Skin of body (tissue), 2 donors: ENCODE data around the gene DGLUCY. TPM values are rescaled to one million over a fixed set of nuclear protein-coding genes. Genes with fewer than 3 reads are reported as not detected.
"Not testable (repeated sequence)": the region's sequence is repeated elsewhere in the genome, so short reads cannot be mapped to it uniquely, and the experiment has no call there.

Experiments
- DNase-seq: peaks from one replicate; lab custom pipeline; 2025; lab: John Stamatoyannopoulos, UW
- total RNA-seq: library from RNA; depleted of rRNA; stranded (reverse); fragments of >200 nt; gene quantifications from one replicate; pipeline ENCODE4 v1.2.3, GENCODE V29; 2014

Gene DGLUCY
- total RNA-seq, 1 donor from 2014 or later, result 40.0 TPM

- no peak for DNase-seq
These were observed 142.8 kb downstream of the DGLUCY start for GRCh38 chr14:91256661-91257060.

- DNase-seq, result no peak
These were observed 143.6 kb downstream of the DGLUCY start for GRCh38 chr14:91257328-91258010.

- DNase-seq, result peak; percentile 17
These were observed 144.2 kb downstream of the DGLUCY start for GRCh38 chr14:91258011-91258618.

GRCh38 chr14:91258876-91259275, 145.0 kb downstream of the DGLUCY start:
- no peak for DNase-seq

DNA sequence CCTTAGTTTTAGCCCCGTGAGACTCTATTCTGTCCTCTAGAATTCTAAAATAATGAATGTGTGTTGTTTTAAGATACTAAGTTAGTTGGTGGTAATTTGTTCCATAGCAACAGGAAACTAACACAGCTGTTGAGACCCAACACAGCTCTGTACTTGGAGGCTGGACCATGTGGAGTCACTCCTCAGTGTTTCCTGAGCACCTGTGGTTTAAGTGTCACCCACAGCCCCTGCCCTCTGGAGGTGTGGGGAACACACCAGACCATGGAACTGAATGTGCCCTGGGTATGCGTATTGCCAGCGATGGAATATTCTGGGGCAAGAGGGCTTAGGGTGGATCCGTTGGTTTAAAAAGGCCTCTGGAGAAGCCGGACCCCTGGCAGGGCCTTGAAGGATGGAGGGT, 147.2 kb downstream of the DGLUCY start:
- DNase-seq, result no peak

- DNase-seq, result no peak
These were observed 148.2 kb downstream of the DGLUCY start for GRCh38 chr14:91261986-91262549.

GRCh38 chr14:91263329-91263728, 149.5 kb downstream of the DGLUCY start:
- DNase-seq, result no peak

- no peak for DNase-seq
These were observed 150.6 kb downstream of the DGLUCY start for GRCh38 chr14:91264151-91265150.

DNA sequence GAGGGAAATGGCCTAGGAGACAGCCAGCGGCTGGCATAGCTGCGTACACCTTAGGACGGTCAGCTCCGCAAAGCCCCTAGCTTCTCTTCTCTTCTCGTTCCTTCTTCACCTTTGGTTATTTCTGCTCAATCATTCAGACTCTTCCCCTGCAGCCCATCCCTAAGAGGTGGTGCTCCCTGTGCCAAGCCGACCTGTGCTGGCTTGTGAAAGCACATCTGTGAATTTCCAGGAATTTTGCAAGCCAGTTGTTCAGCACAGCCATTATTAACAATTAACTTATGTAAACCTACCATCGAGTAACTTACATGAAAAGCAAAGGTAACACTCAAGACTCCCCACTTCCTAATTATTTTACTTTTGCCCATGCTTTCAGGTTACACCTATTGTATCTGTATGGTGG, 151.5 kb downstream of the DGLUCY start:
- no peak for DNase-seq

DNA sequence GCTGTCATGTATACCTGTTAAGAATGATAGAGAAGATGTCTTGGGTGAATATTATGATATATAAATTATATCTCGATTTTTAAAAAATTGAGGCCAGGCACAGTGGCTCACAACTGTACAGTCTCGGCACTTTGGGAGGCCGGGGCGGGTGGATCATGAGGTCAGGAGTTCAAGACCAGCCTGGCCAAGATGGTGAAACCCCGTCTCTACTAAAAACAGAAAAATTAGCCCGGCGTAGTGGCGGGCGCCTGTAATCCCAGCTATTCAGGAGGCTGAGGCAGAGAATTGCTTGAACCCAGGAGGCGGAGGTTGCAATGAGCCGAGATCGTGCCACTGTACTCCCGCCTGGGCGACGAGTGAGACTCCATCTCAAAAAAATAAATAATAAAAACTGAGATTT, 152.4 kb downstream of the DGLUCY start:
- DNase-seq, result not testable (repeated sequence)

DNA sequence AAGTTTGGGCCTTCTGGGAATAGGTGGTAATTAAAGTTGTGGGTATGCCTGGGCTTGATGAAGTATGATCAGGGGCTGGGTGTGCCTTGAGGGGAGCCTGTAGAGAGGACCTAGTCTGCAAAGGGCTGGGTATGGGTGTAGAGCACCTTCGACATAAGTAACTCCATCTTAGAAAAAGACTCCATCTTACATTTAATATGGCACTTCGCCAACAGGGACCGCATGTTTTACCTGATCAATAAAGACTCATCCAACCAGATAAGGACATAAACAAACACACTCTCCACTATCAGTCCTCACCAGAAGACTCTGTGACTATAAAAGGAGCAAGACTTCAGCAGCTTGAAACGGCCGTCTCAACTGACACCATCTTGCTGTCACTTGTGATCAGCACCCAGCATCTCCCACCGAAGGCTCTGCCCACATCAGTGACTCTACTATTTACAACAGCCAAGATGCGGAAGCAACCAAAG, 154.1 kb downstream of the DGLUCY start:
- no peak for DNase-seq

DNA sequence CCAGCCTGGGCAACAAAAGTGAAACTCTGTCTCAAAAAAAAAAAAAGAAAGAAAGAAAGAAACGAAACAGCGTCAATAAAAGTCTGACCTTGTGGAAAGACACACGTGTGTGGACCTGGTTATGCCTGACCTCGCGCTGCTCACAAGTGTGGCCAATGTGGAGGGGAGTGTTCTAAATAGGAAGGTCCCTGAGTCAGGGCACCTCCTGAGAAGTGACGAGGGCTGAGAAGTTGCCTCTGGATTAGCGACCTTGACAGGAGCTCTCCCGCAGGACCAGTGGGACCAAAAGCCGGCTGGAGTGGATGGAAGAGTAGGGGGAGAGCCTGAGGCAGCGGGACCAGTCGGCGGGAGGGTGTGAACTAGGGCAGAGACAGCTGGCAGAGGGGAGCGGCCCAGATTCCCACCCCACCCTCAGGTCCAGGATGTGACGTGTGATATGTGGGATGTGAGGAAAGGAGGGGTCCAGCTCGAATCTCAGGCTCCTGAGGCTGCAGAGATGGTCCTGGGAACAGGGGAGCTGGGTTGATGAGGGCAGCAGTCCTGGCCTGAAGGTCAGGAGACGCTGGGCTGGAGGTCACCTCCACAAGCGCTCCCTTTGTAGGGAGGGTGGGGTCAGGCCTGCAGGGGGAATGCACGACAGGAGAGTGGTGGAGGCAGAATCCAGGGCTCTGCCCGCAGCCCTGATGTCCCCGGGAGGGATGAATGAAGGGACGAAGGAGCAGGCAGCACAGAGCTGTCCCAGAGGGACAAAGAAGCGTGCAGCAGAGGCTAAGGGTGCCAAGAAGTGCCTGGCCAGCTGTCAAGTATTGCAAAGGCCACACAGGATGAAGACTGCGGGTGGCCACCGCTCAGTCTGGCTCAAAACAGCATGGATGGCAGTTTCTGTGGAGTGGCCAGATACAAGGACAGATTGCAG, 155.5 kb downstream of the DGLUCY start:
- no peak for DNase-seq

DNA sequence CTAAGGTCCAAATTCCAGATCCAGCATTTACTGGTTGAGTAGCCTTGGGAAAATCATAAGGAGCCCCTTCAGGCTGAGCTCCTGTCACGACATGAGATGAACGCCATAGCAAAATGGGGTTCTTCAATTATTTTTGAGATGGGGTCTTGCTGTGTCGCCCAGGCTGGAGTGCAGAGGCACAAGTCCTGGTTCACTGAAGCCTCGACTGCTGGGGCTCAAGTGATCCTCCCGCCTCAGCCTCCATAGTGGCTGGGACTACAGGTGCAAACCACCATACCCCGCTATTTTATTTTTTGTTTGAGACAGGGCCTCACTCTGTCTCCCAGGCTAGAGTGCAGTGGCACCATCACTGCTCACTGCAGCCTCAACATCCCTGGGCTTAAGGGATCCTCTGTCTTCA, 156.3 kb downstream of the DGLUCY start:
- no peak for DNase-seq

DNA sequence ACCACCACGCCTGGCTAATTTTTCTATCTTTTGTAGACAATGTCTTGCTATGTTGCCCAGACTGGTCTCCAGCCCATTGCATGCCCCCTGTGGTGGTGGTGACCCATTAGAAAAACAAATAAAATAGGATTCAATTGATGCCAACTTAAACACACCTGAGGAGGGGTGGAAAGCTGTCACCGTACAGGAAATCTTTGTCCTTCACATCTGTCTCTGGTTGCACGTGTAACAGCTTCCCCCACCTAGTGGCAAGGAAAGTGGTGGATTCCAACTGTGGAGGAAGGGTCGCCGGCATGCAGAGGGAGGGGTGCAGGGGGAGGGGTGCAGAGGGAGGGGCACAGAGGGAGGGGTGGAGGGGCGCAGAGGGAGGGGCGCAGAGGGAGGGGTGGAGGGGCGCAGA, 156.7 kb downstream of the DGLUCY start:
- DNase-seq, result no peak

GRCh38 chr14:91271639-91272038, 157.8 kb downstream of the DGLUCY start:
- no peak for DNase-seq

GRCh38 chr14:91272341-91273272, 158.7 kb downstream of the DGLUCY start:
- no peak for DNase-seq

DNA sequence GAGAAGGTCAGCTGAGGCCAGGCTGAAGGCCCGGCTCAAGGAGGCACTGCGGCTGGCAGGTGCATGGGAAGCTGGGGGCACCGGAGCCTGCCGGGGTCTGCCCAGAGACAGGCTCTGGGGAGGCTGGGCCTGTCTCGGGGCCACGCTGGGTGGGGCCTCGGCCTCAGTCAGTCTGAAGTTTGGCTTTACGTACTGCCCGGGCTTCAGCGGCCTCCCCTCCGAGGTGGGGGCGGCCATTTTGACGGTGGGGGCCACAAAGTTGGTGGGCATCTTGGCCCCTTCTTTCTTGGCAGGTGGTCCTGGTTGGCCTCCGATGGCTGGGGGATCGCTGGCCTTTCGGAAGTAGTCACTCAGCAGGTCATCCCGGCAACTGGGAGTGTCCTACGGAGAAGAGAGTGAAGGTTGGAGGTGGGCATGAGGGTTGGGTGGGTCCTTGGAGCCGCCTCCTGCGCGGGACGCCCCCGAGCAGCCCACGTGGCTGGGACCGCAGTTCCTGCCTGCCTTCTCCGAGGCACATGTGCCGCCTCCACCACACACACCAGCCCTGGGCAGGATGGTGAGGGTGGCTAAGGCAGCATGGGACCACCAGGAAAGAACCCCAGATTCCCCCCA, 159.5 kb downstream of the DGLUCY start:
- no peak for DNase-seq

- DNase-seq, result no peak
These were observed 160.0 kb downstream of the DGLUCY start for GRCh38 chr14:91273885-91274273.

DNA sequence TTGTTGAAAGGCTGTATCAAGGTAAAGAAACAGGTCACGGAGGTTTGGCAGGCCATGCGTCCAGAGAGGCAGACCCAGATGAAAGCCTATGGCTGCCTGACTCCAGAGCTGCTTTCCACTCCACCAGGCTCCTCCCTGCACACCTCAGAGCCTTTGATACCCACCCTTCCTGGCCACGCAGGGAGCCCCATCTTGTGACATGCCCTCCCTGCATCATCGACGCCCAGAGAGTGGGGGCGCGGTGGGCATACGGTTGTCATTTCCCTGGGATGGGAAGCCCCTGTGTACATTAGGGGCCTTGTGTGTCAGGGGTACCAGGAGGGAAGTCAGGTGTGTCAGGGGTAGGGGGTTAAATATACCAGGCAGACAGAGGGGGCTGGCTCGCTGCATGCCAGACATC, 160.9 kb downstream of the DGLUCY start:
- no peak for DNase-seq
